AG20443 (cell line): ENCODE results near the gene TMED7.

ENCODE experiments used
- DNase-seq: peaks from one replicate; pipeline ENCODE4 v3.0.0; 2012; ENCODE audit warnings: low spot score, mixed read lengths

TMED7 gene

DNA sequence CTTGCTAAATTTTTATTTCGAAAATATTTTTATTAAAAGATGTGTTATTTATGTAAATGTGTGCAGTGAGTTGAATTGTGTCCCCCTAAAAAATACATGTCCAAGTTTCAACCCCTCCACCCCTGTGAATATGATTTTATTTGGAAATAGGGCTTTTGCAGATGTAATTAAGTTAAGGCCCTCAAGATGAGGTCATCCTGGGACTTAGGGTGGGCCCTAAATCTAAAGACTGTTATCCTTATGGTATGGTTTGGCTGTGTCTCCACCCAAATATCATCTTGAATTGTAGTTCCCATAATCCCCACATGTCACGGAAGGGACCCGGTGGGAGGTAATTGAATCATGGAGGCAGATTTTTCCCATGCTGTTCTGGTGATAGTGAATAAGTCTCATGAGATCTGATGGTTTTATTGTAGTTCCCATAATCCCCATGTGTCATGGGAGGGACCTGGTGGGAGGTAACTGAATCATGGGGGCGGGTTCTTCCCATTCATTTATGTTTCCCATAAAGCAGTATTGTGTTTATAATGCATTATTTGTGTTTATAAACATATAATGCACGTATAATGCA is 1.5 kb upstream of the TMED7 start:
- no peak for DNase-seq

DNA sequence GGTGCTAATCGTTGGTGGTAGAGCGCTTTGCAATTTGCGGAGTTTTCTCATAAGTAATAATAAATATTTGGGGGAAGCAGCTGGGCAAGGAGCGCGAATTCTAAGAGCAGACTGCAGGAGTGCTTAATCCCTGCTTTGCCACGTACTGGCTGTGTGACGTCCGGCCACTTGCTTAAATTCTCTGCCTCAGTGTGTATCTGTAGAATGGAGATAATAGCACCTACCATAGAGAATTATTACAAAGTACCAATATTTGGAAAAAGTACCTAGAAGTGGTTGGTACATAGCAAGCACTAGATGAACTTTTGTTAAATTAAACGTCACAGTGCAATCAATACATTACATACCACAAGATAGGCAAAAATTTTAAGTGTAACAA is 598 bp upstream of the TMED7 start:
- DNase-seq, result peak; percentile 43

DNA sequence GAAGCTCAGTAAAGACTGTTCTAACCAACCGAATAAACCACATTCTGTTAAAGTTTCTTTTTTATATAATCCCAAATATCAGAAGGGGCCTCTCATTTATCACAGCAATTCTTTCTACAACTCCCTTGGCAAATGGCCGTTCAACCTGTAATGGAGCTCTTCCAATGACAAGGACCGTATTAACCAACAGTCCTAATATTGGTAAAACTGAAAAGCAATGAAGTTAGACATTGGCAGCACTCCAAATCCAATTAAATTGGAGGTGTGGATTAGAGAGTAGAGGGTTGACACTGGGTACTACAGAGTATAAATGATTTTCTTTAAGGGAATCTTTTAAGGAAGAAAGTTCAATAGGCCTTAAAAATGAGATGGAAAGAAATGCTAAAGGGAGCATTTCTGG is 842 bp downstream of the TMED7 start:
- DNase-seq, result no peak

DNA sequence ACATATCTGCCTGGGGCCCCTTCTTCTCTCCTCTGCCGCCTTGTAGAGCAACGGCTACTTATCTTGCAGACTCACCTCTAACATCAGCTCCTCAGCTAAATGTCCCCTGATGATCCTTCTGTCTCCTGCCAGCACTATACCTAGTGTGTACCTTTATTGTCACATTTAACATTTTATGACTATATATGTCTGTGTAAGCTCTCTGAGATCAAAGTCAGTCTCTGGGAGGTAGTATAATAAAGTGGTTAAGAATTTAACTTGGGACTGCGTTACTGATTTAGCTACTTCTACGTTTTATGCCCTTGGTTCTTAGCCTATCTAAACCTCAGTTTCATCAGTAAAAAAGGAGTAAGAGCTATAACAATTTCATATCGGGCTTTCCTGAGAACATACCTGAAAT is 2.2 kb downstream of the TMED7 start:
- DNase-seq, result no peak

DNA sequence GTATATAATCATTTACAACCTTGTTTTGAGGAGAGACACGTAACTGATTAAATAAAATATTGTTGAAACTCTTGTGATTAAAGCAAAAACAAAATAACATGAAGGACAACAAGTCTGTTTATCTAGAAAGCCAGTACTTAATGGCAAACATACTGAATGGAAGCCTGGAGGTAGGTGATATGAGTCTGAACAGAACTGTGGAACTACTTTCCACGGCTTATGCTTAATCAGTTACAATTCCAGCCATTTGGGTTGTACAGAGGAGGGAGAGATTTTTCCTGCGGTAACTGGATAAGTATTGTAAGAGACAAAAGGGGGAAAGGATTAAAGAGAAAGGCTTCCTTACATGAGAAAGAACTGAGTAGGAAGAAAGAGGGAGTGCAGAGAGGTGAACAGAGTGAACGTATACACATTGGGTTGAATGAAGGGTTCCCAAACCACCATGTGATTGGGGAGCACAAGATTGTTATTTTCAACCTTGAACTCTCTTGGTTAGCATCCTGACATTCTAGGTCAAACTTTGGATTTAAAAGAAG is 4.4 kb downstream of the TMED7 start:
- DNase-seq, result no peak

DNA sequence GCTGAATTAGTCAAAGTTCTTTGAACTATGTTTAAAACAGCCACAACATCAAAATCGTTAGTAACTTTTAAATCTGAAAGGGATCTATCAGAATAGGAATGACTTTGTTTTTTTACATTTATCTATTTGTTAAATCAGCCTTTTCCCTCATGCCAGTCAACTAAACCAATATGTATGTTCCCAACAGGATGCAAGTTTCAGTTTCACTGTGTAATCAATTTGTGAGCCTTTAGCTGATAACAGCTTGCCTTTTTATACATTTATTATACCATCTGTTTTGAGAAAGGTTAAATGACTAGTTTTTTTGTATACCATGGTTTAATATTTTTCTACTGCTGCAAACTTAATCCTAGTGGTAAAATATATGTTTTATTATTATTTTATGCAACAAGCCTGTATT is 8.9 kb downstream of the TMED7 start:
- DNase-seq, result no peak

DNA sequence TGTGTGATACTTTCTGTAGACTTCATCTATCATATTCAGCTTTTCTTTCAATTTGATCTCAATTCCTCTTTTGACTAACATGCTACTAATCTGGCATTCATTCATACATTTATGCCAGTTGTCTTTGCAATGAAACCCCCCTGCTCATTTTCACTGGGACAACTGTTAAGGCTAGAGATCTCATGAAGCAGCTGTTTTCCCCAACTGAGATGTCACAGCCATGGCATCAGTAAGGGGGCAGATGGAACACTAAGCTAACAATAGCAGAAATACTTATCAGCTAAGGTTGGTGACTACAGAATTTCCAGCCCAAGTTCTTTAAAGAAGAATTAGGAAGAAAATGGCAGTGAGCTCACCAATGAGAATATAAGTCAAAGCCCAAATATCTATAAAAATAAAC is 9.4 kb downstream of the TMED7 start:
- no peak for DNase-seq

DNA sequence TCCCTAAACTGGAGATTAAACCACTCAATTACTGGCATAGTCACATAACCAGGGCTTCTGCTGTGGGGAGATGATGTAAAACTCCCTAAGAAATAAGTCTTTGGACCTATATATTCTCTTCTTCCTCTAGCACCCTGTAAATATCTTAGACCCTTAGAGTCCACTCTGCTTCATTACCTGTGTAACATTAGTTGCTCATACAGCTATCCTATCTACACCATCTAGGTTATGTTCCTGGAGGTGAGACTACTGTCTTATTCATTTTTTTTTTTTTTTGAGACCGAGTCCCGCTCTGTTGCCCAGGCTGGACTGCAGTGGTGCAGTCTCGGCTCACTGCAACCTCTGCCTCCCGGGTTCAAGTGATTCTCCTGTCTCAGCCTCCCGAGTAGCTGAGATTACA is 14.0 kb downstream of the TMED7 start:
- no peak for DNase-seq

DNA sequence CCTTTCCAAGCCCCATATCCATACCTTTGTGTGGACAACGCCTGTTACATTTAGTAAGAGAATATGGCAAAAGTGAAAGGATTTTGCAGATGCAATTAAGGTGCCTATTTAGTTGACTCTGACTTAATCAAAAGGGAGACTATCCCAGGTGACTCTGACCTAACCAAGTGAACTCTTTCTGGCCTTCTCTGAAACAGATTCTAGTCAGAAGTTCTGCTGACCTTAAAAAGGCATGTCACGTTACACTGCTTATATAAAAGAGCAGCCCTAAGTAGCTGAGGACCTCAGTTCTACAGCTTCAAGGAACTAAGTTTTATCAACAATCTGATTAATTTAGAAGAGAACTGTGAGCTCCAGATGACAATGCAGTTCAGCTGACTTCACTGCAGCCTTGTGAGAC is 17.9 kb downstream of the TMED7 start:
- DNase-seq, result no peak

DNA sequence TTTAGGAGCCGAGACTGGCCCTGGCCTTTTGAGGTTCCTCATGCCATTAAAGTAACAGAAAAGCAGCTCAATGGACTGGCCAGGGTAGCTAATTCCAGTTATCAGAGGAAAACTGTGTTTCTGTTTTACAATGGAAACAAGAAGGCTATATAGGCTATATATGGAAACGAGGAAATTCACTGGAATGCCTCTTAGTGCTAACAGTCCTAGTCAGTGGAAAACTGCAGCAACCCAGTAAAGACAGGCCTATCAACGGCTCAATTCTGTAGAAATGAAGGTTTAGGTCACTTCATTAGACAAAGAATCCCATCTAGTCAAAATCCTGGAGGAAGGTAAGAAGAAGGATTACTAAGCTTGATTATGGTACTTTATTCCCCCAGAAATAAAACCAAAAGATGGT is 20.4 kb downstream of the TMED7 start:
- DNase-seq, result no peak

DNA sequence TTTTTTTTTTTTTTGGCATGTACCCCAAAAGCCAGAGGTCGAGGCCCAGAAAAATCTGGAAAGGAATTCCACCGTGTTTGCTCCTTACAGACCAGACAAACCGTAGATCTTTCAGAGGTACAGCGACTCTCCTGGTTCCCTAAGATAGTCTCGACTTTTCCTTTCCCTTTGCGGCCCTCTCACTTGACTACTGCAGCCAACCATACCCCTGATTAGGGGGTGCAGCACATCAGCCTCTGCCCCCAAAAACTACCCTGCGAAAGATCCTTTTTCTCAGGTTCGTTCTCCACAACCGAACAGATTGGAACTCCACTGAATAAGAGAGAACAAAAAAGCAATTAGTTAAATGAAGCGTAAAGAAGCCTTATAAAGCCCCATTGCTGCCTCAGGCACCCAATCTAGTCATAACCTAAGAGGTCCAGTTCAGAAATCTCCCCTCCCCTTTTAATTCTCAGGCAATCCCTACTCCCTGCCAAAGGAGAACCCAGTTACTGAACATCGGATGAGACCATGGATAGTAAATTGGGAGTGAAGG is 23.2 kb downstream of the TMED7 start:
- DNase-seq, result no peak

DNA sequence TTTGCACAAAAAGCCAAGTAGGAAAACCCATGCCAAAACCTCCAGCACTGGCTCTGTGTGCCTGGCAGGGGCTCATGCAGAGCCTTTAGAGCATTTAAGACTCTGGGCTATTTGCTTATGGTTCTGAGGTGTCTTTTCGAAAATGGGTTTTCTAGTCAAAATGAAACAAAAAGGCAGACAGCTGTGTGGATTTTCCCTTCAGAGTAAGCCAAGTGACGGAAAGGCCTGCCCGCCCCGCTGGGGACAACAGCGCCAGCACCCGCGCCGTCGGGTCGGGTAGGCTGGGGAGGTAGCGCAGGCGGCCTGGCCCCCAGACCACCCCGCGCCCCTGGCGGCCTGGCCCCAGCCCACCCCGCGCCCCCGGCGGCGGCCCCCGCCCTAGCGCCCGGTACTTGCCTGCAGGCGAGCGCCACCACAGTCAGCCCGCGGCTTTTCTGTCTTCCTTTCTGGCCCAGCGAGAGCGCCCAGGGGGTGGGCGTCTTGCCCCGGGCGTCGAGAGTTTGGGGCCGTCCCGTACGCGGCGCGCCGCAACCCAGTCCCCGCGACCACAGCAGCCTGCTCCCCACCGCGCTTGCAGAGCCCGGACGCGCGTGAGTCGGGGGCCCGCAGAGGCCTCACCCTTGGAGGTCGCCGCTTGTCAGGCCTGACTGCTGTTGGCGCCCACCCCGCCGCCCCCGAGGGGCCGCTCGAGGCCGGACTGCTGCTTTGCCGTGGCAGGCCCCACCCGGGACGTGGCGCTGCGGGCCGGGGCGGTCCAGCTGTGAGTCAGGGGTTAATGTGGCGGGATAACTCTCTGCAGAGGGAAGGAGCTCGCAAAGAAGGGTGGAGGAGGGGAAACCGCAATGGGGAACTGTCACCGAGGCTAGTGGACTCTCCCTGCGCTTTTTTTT is 23.9 kb downstream of the TMED7 start, which contains the start of gene TICAM2:
TSS of gene TICAM2 (minus strand) at position 779 of the 890 bp plus-strand sequence. CDS start 21,223 bp downstream, outside the sequence.
- DNase-seq, result peak; percentile 91

DNA sequence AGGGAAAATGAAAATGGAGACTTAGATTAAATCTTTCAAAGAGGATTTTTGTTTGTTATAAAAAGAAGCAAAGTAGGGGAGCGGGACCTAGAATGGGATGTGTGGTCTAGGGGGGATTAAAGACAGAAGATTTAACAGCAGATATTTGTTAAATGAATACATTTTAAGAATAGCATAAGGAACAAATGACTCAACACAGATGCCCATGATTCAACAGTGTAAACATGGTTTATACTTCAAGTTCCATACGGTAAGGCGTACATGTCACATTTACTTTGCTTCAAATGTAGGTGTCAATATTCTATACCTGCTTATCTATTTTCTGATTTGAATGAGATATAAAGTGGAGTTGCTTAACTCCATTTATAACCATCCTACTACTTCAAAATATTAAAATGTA is 25.1 kb downstream of the TMED7 start:
- no peak for DNase-seq

DNA sequence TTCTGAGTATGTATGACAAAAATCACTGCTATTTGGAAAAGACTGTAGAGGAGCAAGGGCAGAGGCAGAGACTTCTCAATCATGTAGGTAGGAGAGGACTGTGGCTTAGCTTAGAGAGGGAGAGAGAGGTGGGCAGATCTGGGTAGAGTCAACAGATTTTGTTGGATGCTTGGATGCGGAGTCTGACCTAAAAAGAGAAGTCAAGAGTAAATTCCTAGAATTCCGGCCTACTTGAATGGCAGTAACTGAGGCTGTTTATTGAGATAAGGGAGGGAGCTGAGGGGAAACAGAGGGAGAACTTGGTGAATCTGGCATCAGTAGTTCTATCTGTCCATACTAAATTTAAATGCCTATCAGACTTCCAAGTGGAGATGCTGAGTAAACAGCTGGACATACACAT is 25.9 kb downstream of the TMED7 start:
- DNase-seq, result no peak

DNA sequence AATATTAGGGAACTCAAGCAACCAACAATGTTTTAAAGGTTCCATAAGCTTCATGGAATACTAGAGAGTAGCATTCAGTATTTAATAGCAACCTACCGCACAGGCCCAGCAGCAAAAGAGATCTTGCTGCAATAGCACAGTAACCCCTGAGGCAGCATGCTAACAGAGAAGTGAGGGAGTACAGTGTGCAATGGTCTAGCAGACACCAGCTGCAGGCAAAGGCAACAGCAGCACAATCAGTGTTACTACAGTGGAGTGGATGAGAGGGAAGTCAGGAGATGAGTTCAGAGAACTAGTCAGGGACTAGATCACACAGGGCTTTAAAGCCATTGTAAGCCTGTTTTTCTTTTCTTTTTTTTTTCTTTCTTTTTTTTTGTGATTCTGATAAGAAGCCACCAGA is 26.3 kb downstream of the TMED7 start:
- peak; percentile 61 for DNase-seq

DNA sequence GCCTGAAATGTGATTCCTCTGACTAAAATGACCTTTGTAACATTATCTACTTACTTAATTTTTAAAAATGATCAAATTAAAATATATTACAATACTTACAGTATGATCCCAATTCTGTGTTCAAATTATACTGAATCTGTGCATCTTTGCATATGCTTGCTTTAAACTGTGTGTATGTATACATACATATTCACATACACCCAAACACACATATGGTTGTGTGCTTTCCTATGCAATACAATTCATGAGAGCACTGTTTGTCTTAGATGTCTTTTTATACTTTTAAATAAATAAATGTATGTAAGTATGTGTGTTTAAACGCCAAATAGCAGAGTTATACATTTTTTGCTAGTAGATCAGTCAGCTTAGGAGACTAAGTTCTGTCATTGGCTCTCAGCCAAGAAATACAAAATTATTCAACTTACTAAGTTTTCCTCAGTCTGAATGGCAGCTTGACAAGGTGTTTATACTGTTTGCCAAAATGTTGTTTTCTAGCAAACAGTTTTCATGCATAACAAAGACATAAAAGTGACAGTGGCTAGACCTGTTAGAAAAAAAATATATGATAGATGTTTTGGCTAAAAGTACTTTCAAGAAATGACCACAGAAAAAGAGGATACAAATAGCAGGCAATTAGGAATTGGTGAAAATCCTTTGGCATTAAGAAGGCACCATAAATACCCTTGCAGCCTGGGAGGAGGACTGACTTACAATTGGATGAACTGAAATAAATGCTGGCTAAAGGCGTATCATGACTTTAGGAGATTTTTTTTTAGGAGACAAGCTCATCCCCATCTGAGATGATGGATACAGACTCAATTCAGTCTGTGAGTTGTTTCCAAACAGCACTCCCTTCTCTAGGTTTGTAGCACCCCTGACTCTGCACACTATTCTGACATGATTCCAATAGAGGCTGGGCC is 31.4 kb downstream of the TMED7 start:
- DNase-seq, result no peak

DNA sequence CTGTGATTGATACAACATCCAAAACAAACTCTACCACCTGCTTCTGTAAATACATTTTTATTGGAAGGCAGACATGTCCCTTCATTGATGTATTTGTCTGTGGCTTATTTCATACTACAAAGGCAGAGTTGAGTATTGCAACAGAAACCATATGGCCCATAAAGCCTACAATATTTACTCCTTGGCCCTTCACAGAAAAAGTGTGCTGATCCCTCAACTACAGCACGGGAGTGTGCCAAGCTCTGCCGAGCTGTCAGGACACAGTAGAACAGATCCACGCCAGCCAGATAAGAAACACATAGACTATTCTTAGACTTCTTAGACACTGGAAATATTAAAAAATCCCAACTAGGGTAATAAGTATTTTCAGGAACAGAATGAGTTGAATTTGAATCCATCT is 36.8 kb downstream of the TMED7 start:
- DNase-seq, result no peak

DNA sequence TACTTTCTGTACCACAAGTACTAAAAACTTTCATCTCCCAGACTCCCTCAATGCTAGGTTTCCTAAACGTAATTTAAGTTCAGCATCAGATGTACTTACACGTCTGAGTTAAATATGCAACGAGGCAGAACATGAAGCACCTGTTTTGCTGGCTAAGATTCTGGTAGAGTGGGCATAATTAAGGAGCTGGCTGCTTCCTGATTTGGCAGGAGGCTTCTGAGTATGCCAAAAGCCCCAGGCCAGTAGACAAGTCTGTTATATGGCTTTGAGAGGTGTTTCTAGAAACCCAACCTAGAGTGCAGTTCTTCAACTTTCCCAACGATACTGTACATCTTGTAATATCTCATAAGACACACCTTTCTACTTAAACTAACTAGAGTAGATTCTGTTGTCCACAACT is 37.2 kb downstream of the TMED7 start:
- DNase-seq, result no peak

DNA sequence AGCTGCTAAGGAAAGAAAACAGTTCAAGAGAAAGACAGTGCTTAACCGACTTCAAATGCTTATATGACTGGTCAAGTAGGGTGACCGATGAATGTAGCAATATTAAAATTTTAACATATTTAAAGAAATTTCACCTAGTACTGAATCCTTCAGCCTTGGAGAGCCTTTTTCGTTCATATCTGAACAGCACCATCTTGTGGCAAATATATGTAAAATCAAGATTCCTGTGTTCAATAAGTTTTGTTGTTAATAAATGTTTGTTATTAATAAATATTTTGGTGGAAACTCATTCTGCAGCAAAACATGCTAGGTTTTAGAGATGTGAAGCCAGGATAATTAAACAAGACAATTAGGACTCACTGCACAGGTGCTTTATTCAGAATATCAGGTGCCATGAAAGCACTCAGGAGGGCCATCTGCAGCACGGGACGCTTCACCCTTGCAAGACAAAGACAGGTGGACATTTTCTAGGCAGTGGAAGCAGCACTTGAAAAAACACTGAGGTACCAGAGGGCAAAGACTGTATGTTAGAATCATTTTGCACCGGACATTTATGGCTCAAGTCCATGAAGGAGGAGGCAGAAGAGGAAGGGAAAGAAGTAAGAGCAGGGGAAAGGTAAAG is 39.2 kb downstream of the TMED7 start:
- peak; percentile 27 for DNase-seq

DNA sequence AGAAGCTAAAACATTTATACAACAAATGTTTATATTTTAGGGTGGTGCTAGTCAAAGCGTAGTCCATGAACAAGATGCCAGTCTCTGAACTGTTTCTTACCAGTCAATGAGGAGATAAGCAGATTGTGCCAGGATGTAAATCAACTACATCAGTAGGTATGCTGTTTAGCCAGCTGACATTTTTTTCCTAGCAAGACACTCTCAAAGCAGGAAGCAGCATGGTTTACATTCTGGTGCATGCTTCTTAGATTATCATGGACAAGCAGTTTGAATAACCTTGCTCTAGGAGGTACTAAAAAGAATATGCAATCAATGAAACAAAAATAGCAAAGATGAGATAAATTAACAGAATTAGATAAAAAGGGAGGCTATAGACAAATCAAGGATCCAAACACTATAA is 40.6 kb downstream of the TMED7 start:
- DNase-seq, result no peak

DNA sequence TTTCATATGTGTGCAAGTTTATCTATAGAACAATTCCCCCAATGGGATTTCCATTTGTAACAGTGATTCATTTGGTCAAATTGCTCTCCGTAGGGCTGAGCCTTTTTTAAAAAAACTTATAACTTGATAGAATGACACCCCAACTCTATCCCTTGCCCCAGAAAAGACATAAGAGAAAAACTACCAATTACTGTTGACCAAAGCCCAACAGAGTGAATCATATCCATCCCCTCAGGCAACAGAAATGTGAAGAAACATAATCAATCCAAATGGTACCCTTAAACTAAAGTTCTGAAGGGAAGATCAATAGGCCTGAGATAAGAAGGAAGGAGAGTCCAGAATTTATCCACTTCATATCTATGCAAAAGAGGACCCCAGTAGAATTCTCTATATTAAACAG is 41.3 kb downstream of the TMED7 start:
- DNase-seq, result no peak

DNA sequence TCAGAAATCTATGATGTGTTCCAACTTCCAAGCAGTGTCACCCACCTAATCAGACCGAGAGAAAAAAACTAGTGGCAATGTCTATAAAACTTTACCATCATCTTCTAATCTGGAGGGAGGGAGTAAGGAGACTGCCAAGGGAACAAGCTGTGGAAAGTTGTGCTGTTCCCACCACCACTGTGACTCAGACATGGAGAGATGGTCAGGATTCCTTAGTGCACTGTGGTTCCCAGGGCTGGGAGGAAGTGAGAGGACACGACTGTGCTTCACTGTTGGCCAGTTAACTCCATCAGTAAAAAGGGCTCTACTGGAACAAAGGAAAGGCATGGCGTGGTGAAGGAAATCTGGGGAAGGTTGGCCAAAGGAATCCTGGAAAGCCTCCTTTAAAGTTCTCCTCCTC is 42.4 kb downstream of the TMED7 start:
- DNase-seq, result peak; percentile 89
